OCI-LY1 (cell line): ENCODE measurements around the gene DOCK2.

ENCODE experiments used
- H2AFZ ChIP-seq: fragments of 200-600 bp; sonication (generic), shearing (Covaris generic); 2 replicates; pipeline ENCODE4 v1.6.0; 2014; ENCODE audit warnings: antibody characterized with exemption, mild to moderate bottlenecking, low read length
- H3F3A ChIP-seq: fragments of 200-600 bp; sonication (generic), shearing (Covaris generic); 2 replicates; pipeline ENCODE4 v1.6.0; 2014; ENCODE audit warnings: mild to moderate bottlenecking, antibody characterized with exemption, low read length, moderate library complexity; ENCODE audit not compliant: insufficient read depth
- H3K27ac ChIP-seq: fragments of 200-600 bp; sonication (generic); 2 replicates; pipeline ENCODE4 v1.5.1; 2014; ENCODE audit warnings: low read length, mixed run types, mild to moderate bottlenecking, low read depth; ENCODE audit not compliant: poor library complexity, severe bottlenecking
- H3K27me3 ChIP-seq: fragments of 200-600 bp; sonication (generic); 2 replicates; pipeline ENCODE4 v1.6.0; 2014; ENCODE audit warnings: antibody characterized with exemption, mild to moderate bottlenecking, low read length, moderate library complexity; ENCODE audit not compliant: insufficient read depth
- H3K36me3 ChIP-seq: fragments of 200-600 bp; sonication (generic); 2 replicates; pipeline ENCODE4 v1.6.1; 2014; ENCODE audit warnings: mild to moderate bottlenecking, antibody characterized with exemption, low read length, moderate library complexity, mixed read lengths; ENCODE audit not compliant: insufficient read depth
- H3K4me1 ChIP-seq: fragments of 200-600 bp; sonication (generic); 2 replicates; pipeline ENCODE4 v1.5.1; 2014; ENCODE audit warnings: mild to moderate bottlenecking, low read length, moderate library complexity; ENCODE audit not compliant: insufficient read depth, severe bottlenecking
- H3K4me2 ChIP-seq: fragments of 200-600 bp; sonication (generic), shearing (Covaris generic); 2 replicates; pipeline ENCODE4 v1.6.1; 2014; ENCODE audit warnings: low read length
- H3K4me3 ChIP-seq: fragments of 200-600 bp; sonication (generic); 2 replicates; pipeline ENCODE4 v1.5.1; 2014; ENCODE audit warnings: low read length, low read depth, mild to moderate bottlenecking, mixed read lengths; ENCODE audit not compliant: poor library complexity, severe bottlenecking
- H3K79me2 ChIP-seq: fragments of 200-600 bp; shearing (Covaris generic); 2 replicates; pipeline ENCODE4 v1.6.1; 2016; ENCODE audit warnings: mixed run types, low read length, mixed read lengths; ENCODE audit not compliant: insufficient read depth
- H3K9ac ChIP-seq: fragments of 200-600 bp; sonication (generic), shearing (Covaris generic); 2 replicates; pipeline ENCODE4 v1.6.1; 2014; ENCODE audit warnings: mild to moderate bottlenecking, low read length, mixed read lengths
- H3K9me2 ChIP-seq: fragments of 200-600 bp; sonication (generic), shearing (Covaris generic); 2 replicates; pipeline ENCODE4 v1.6.1; 2014; ENCODE audit warnings: low read depth, mild to moderate bottlenecking, low read length, mixed read lengths
- H3K9me3 ChIP-seq: fragments of 200-600 bp; shearing (Covaris generic); 2 replicates; pipeline ENCODE4 v1.6.1; 2014; ENCODE audit warnings: low read length, mixed read lengths
- H4K20me1 ChIP-seq: fragments of 200-600 bp; sonication (generic), shearing (Covaris generic); 2 replicates; pipeline ENCODE4 v1.6.0; 2016; ENCODE audit warnings: mild to moderate bottlenecking, low read length; ENCODE audit not compliant: insufficient read depth
- EZH2 ChIP-seq: fragments of 200-600 bp; sonication (generic), shearing (Covaris generic); IDR thresholded peaks from 2 replicates; pipeline ENCODE4 v1.8.0; 2017; ENCODE audit warnings: borderline replicate concordance, mixed run types, mild to moderate bottlenecking, antibody characterized with exemption, low read length, moderate library complexity, mixed read lengths
- TF ChIP-seq, protein P1 (sequence below): fragments of 200-600 bp; sonication (generic), shearing (Covaris generic); IDR thresholded peaks from 2 replicates; pipeline ENCODE4 v1.5.1; 2017; ENCODE audit warnings: mild to moderate bottlenecking, antibody characterized with exemption, low read length, moderate library complexity, mixed read lengths

Gene DOCK2

DNA sequence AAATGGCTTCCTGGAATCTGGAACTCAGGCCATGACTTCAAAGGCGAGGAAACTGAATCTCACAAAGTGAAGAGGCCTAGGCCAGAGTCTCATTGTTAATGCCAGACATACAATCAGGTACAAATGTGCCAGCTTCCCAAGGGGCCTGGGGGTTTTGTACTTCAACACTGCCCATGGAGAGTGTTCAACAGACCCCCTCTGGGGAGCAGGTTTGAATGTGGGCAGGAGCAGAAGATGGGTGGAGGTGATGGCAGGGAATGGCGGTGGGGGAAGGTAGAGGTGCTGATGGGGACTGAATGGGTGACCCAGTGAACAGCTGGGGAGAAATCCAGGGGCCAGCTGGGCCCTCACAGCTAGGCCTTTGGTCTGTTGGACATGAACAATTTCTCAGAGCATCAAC is 480.7 kb downstream of the DOCK2 start:
- Histone ChIP-seq H3K4me3 (no peak overlapping the region), H3K4me1 (no peaks in the 10 kb centered on the region)

DNA sequence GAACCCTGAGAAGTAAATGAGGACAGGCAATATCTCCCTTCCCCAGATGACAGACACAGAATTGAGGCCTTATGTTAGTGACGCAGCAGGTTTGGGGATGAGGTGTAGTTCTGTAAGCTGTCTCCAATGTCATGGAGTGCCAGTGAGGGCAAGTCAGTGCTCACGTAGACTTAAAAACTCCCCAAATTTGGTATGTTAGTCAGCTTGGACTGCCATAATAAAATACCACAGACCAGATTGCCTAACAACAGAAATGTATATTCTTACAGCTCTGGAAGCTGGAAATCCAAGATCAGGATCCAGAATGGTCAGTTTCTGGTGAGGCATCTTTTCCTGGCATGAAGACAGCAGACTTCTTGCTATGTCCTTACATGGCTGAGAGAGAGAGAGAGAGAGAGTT is 483.5 kb downstream of the DOCK2 start:
- Histone ChIP-seq H3K4me1 (no peaks in the 10 kb centered on the region), H3K27me3 (no peaks in the 10 kb centered on the region), H3K9me2 (no peaks in the 10 kb centered on the region), H3K4me2 (no peak overlapping the region), H3K4me3 (no peak overlapping the region), H2AFZ (no peak overlapping the region), H3K36me3 (no peaks in the 10 kb centered on the region), H3K79me2 (no peaks in the 10 kb centered on the region), H3K9ac (no peak overlapping the region), H4K20me1 (no peaks in the 10 kb centered on the region), H3K9me3 (no peaks in the 10 kb centered on the region), H3K27ac (no peak overlapping the region), H3F3A (no peaks in the 10 kb centered on the region)
- TF ChIP-seq, protein P1, sequence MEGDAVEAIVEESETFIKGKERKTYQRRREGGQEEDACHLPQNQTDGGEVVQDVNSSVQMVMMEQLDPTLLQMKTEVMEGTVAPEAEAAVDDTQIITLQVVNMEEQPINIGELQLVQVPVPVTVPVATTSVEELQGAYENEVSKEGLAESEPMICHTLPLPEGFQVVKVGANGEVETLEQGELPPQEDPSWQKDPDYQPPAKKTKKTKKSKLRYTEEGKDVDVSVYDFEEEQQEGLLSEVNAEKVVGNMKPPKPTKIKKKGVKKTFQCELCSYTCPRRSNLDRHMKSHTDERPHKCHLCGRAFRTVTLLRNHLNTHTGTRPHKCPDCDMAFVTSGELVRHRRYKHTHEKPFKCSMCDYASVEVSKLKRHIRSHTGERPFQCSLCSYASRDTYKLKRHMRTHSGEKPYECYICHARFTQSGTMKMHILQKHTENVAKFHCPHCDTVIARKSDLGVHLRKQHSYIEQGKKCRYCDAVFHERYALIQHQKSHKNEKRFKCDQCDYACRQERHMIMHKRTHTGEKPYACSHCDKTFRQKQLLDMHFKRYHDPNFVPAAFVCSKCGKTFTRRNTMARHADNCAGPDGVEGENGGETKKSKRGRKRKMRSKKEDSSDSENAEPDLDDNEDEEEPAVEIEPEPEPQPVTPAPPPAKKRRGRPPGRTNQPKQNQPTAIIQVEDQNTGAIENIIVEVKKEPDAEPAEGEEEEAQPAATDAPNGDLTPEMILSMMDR = no peak
- no peak for TF ChIP-seq EZH2

More for the DNA sequence above, 480.7 kb downstream of the DOCK2 start:
- Histone ChIP-seq H2AFZ (no peak overlapping the region), H3K27me3 (no peaks in the 10 kb centered on the region), H3K9me2 (no peaks in the 10 kb centered on the region), H3K9me3 (no peaks in the 10 kb centered on the region), H3K4me2 (no peak overlapping the region), H3F3A (no peaks in the 10 kb centered on the region), H3K79me2 (no peaks in the 10 kb centered on the region), H3K27ac (no peak overlapping the region), H3K36me3 (no peaks in the 10 kb centered on the region), H4K20me1 (no peaks in the 10 kb centered on the region), H3K9ac (no peak overlapping the region)
- no peak for TF ChIP-seq EZH2
- TF ChIP-seq, protein P1 = no peak

DNA sequence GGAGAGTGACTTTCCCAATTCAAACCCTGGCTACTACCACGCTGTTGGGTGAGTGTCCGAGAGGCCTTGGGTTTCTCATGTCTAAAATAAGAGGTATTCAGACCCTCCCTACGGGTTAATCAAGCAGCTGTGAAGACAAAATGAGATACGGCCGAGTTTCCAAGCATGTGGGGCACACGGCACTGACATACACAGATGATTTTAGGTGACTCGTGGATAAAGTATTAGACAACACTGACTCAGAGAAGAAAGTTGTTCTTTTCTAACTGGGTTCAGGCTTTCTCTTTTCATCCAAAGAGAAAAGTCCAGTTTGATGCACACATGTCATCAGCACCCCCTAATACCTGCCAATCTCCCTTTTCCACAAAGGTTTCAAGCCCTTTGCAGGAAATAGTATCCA is 484.2 kb downstream of the DOCK2 start:
- TF ChIP-seq, protein P1 = no peak
- no peak for TF ChIP-seq EZH2
- Histone ChIP-seq H3K79me2 (no peaks in the 10 kb centered on the region), H3K4me3 (no peak overlapping the region), H2AFZ (no peak overlapping the region), H3K9me2 (no peaks in the 10 kb centered on the region), H3F3A (no peaks in the 10 kb centered on the region), H3K27me3 (no peaks in the 10 kb centered on the region), H4K20me1 (no peaks in the 10 kb centered on the region), H3K36me3 (no peaks in the 10 kb centered on the region), H3K27ac (no peak overlapping the region), H3K4me1 (no peaks in the 10 kb centered on the region), H3K4me2 (no peak overlapping the region), H3K9ac (no peak overlapping the region), H3K9me3 (0 out of 2 replicates have a peak, but pooled peaks cover under 1% of the 10 kb centered on the region)
